GM19240 (cell line): ENCODE results near the gene MIS18A.
"Not testable (repeated sequence)": the region's sequence is repeated elsewhere in the genome, so short reads cannot be mapped to it uniquely, and the experiment has no call there.

Experiments
- DNase-seq: peaks from one replicate; pipeline ENCODE4 v3.0.0; 2011; ENCODE audit warnings: low spot score; ENCODE audit not compliant: insufficient read length

The MIS18A gene

DNA sequence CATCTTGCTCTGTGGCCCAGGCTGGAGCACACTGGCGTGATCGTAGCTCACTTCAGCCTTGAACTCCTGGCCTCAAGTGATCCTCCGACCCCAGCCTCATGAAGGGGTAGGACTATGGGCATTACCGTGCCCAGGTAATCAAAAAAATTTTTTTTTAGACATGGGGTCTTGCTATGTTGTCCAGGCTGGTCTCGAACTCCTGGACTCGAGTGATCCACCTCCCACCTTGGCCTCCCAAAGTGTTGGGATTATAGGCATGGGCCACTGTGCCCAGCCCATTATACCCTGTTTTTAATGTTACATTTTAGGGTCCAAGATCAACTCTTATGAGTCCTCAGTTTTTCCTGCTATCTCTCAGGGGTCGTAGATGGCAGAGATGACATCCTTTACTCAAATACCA is 26.1 kb upstream of the MIS18A start:
- no peak for DNase-seq

DNA sequence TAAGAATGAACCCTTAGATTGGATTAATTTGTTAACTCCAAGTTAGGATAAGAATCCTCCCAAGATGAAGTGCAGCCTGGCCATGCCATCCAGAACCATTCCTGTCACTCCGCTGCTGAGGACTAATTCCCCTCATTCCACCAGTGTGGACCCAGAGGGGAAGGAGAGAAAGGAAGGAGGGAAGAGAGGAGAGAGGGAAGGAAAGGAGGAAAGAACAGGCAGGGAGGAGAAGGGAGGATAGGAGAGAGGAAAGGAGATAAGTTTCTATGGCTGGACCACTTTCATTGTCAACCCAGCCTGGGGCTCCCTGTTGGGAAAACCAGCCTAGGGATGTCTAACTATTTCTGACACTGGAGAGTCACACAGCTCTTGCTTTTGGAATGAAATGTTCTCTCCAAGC is 24.5 kb upstream of the MIS18A start:
- DNase-seq = no peak

DNA sequence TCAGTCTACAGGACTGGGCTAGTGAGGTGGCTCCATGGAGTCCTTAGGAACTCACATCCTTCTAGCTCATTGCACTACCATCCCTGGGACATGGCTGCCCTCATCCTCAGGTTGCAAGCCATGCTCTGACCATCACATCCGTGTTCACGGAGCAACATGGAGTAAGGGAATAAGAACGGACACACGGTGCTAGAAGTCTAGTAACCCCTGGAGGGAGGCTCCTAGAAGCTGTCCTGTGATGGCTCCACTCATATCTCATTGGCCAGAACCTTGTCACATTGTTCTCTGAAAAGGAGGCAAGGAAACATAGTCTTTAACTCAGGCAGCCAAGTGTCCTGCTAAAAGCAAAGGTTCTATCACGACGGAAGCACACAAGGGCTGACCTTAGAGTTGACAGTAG is 23.7 kb upstream of the MIS18A start:
- no peak for DNase-seq

DNA sequence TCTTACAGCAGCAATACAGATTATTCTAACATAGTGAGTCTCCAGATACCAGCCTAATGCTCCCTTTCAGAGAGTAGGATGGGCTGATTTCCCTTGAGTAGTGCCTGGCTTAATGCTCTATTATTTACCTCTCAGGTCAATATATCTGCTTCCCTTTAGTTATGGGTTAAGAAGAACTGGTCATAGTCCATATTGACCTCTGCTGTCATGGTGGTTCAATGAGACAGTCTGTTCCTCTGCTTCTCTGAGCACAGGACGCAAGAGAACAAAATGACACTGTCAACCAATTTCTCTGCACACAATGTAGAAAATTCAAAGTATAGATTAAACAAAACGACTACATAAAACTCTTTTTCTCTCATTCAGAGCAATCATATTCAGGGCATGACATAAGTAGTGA is 22.7 kb upstream of the MIS18A start:
- DNase-seq = no peak

- no peak for DNase-seq
Observed at GRCh38 chr21:32300117-32300681, 21.4 kb upstream of the MIS18A start.

- DNase-seq = no peak
Observed at GRCh38 chr21:32299695-32300094, 20.8 kb upstream of the MIS18A start.

DNA sequence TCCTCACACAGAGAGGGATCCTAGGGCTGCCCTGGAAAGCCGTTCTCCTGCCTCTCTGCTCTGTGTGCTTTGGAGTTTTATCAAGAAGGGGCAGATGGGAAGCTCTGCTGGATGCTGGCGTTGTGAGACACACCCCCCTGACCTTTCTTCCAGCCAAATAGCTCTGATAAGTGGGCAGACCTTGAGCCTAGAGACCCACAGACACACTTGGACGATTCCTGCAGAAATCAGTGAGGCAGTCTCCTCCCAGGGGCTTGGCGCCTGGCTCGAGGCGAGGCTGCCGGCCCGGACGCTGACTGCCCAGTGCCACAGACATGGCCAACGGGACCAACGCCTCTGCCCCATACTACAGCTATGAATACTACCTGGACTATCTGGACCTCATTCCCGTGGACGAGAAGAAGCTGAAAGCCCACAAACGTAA is 19.8 kb upstream of the MIS18A start, which contains the start of gene MRAP:
Gene MRAP (plus strand): TSS at position 198 of the 424 bp plus-strand sequence. CDS start 117 bp downstream, at position 315.
- no peak for DNase-seq

GRCh38 chr21:32298148-32298559 is 19.3 kb upstream of the MIS18A start:
- no peak for DNase-seq

DNA sequence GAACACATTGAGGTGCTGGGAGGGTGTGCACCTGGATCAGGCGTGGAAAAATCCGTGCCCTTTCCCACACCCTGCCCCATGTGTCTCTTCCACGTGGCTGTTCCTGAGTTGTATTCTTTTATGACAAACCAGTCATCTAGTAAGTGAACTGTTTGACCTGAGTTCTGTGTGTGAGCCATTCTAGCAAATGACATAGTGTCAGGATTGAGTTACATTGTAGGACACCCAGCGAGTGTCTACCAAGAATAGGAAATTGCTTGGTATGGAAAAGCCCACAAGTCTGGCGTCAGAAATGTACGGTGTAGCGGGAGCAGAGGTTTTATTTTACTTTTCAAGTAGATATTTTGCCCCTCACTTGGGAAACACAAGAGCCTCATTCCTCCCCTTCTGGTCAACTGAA is 18.6 kb upstream of the MIS18A start:
- no peak for DNase-seq

DNA sequence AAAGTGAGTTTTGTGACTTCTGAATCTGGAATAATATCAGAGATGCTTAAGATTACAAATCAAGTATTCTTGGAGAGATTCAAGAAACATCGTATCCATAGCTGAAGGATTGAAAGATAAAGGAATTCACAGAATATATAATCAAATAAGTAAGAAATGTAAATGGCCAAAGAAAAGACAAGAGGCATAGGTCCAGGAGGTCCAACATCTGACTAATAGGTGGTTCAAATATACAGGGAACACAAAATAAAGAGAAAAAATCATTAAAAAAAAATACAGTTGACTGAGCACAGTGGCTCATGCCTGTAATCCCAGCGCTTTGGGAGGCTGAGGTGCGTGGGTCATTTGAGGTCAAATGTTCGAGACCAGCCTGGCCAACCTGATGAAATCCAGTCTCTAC is 6.6 kb upstream of the MIS18A start:
- DNase-seq = no peak

DNA sequence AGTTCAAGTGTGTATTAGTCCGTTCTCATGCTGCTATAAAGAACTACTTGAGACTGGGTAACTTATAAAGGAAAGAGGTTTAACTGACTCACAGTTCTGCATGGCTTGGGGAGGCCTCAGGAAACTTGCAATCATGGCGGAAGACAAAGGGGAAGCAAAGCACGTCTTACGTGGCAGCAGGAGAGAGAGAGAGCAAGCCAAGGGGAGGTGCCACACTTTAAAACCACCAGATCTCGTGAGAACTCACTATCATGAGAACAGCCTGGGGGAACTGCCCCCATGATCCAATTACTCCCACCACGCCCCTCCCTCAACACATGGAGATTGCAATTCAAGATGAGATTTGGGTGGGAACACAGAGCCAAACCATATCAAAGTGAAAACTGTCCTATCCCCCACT is 4.1 kb upstream of the MIS18A start:
- DNase-seq = no peak

DNA sequence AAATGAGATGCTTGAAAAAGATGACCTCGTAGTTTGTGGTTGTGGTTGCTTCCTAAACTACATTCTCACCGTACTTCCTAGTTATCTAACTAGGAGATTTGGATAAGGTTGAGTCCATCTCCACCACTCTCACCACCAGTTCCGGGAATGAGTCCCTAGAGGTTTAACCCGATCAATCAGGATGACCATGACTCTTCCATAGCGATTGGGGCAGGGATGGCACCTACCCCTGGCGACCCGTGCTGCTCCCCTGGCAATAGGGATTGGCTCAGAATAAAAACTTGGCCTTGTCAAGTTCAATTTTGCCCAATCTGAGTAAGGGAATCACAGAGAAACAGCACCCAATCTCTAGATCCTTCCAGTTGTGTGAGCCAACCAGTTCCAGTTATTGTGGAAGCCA is 2.7 kb upstream of the MIS18A start:
- no peak for DNase-seq

- no peak for DNase-seq
Observed at GRCh38 chr21:32279377-32279680, 480 bp upstream of the MIS18A start.

- no peak for DNase-seq
Observed at GRCh38 chr21:32278103-32278502, 746 bp downstream of the MIS18A start.

DNA sequence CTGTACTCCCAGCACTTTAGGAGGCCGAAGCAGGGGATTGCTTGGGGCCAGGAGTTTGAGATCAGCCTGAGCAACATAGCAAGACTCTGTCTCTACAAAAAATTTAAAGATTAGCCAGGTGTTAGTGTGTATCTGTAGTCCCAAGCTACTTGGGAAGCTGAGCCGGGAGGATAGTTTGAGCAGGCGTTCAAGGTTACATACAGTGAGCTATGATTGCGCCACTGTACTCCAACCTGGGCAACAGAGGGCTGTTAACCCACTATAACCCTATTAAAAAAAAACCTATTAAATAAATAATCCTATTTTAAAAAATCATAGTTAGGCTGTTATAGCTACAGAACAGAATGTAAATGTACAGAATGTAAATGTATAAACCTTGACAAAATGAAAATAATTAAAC is 2.2 kb downstream of the MIS18A start:
- DNase-seq = no peak

GRCh38 chr21:32270748-32271147 is 8.1 kb downstream of the MIS18A start:
- DNase-seq = no peak

DNA sequence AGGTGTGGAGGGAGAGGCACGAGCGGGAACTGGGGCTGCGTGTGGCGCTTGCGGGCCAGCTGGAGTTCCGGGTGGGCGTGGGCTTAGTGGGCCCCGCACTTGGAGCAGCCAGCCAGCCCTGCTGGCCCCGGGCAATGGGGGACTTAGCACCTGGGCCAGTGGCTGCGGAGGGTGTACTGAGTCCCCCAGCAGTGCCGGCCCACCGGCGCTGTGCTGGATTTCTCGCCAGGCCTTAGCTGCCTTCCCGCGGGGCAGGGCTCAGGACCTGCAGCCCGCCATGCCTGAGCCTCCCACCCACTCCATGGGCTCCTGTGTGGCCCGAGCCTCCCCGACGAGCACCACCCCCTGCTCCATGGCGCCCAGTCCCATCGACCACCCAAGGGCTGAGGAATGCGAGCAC is 13.5 kb downstream of the MIS18A start:
- not testable (repeated sequence) for DNase-seq

DNA sequence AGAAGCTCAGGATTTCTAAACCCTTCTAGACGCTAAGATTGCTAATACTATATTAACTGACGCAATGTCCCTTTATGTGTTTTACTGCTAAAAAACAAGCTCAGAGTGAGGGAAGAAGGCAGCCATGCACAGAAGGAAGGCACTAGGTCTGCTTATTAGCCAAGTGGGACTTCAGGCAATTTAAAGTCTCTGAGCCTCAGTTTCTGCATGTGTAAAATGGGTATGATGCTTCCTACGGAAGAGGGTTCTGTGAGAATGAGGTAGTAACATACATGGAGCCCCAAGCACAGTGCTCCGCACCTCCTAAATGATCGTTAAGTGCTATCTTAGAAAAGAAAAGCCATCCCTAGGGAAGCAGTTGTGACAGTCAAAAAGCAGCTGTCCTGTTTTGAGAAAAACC is 16.9 kb downstream of the MIS18A start:
- no peak for DNase-seq

DNA sequence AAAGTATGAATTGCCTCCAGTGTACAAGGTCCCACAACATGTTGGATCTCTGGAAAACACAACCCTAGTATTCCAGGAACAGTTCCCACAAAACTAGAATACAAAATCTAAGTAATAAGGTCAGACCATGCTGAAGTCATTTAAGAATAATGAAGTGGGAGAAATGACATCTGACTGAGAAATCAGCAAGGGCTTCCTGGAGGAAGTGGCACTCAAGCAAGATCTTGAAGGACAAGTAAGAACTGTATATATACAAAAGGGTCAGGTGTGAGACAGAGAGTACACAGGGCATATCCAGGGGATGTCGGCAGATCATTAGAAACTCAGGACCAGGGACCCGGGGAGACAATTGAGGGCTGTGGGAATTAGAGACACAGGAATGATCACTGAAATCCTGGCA is 18.7 kb downstream of the MIS18A start:
- no peak for DNase-seq

DNA sequence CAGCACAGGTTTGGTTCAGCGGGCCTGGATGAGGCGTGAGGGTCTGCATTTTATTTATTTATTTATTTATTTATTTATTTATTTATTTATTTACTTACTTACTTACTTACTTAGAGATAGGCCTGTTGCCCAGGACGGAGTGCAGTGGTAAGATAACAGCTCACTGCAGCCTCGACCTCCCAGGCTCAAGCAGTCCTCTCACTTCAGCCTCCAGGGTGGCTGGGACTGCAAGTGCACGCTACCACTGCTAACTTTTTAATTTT is 20.1 kb downstream of the MIS18A start:
- not testable (repeated sequence) for DNase-seq

- peak; percentile 48 for DNase-seq
Observed at GRCh38 chr21:32257962-32258785, 20.7 kb downstream of the MIS18A start.

GRCh38 chr21:32256873-32257620 is 21.8 kb downstream of the MIS18A start:
- DNase-seq = no peak

- DNase-seq = no peak
Observed at GRCh38 chr21:32256251-32256650, 22.6 kb downstream of the MIS18A start.
